Neural cell (in vitro differentiated cells): ENCODE measurements around the gene PHF24. TPM values are rescaled to one million over a fixed set of nuclear protein-coding genes. Genes with fewer than 3 reads are reported as not detected.

Source experiments
- H2AFZ ChIP-seq: fragments of 200-600, 300-800 bp; sonication (generic), shearing (Covaris generic); 2 replicates; pipeline ENCODE4 v1.6.0; 2014; ENCODE audit warnings: low read depth, mild to moderate bottlenecking, antibody characterized with exemption, low read length, moderate library complexity
- H3F3A ChIP-seq: fragments of 200-600 bp; shearing (Covaris generic); 2 replicates; pipeline ENCODE4 v1.6.1; 2016; ENCODE audit warnings: mild to moderate bottlenecking, moderate library complexity, mixed read lengths, antibody characterized with exemption, low read length; ENCODE audit not compliant: insufficient read depth, poor library complexity, severe bottlenecking
- H3K27ac ChIP-seq: fragments of 200-600, 300-800 bp; sonication (generic), shearing (Covaris generic); 2 replicates; pipeline ENCODE4 v1.5.1; 2014; ENCODE audit warnings: mild to moderate bottlenecking, low read length, moderate library complexity
- H3K27me3 ChIP-seq: fragments of 300-800, 200-600 bp; sonication (generic), shearing (Covaris generic); 2 replicates; pipeline ENCODE4 v1.6.0; 2014; ENCODE audit warnings: mild to moderate bottlenecking, low read depth, low read length, moderate library complexity; ENCODE audit not compliant: insufficient read depth
- H3K36me3 ChIP-seq: fragments of 300-800, 200-600 bp; sonication (generic), shearing (Covaris generic); 2 replicates; pipeline ENCODE4 v1.5.1; 2014; ENCODE audit warnings: mild to moderate bottlenecking, antibody characterized with exemption, low read length, moderate library complexity; ENCODE audit not compliant: insufficient read depth
- H3K4me2 ChIP-seq: fragments of 300-800, 200-600 bp; sonication (generic), shearing (Covaris generic); 2 replicates; pipeline ENCODE4 v1.6.0; 2014; ENCODE audit warnings: mild to moderate bottlenecking, low read length
- H3K4me3 ChIP-seq: fragments of 300-800, 200-600 bp; sonication (generic), shearing (Covaris generic); 2 replicates; pipeline ENCODE4 v1.5.1; 2014; ENCODE audit warnings: mild to moderate bottlenecking, low read length, moderate library complexity
- H3K79me2 ChIP-seq: fragments of 200-600 bp; shearing (Covaris generic); replicated peaks from 2 replicates; pipeline ENCODE4 v1.6.0; 2014; ENCODE audit warnings: mild to moderate bottlenecking, low read length, moderate library complexity; ENCODE audit not compliant: insufficient read depth
- H3K9ac ChIP-seq: fragments of 300-800, 200-600 bp; sonication (generic), shearing (Covaris generic); 2 replicates; pipeline ENCODE4 v1.6.1; 2016; ENCODE audit warnings: mild to moderate bottlenecking, low read length, mixed read lengths
- H3K9me2 ChIP-seq: fragments of 200-600 bp; shearing (Covaris generic); 2 replicates; pipeline ENCODE4 v1.6.1; 2016; ENCODE audit warnings: mild to moderate bottlenecking, low read length, mixed read lengths; ENCODE audit not compliant: insufficient read depth
- H3K9me3 ChIP-seq: fragments of 200-600, 300-800 bp; sonication (generic), shearing (Covaris generic); 2 replicates; pipeline ENCODE4 v1.6.1; 2016; ENCODE audit warnings: mild to moderate bottlenecking, mixed run types, low read length, moderate library complexity, mixed read lengths
- H4K20me1 ChIP-seq: fragments of 200-600 bp; shearing (Covaris generic); 2 replicates; pipeline ENCODE4 v1.6.1; 2016; ENCODE audit warnings: mild to moderate bottlenecking, mixed run types; ENCODE audit not compliant: insufficient read depth
- CTCF ChIP-seq: fragments of 450-650 bp; IDR thresholded peaks from 2 replicates; pipeline ENCODE4 v1.5.1; 2014; ENCODE audit warnings: antibody characterized with exemption, mild to moderate bottlenecking, moderate library complexity; ENCODE audit not compliant: poor library complexity, severe bottlenecking
- EP300 ChIP-seq: fragments of 450-650 bp; conservative IDR thresholded peaks from 2 replicates; pipeline ENCODE4 v1.6.1; 2014; ENCODE audit warnings: antibody characterized with exemption, mild to moderate bottlenecking, moderate library complexity; ENCODE audit not compliant: poor library complexity, severe bottlenecking
- EZH2 ChIP-seq: fragments of 200-600, 300-800 bp; shearing (Covaris generic), sonication (generic); IDR thresholded peaks from 2 replicates; pipeline ENCODE4 v1.6.1; 2014; ENCODE audit warnings: antibody characterized with exemption, low read length, borderline replicate concordance, mild to moderate bottlenecking; ENCODE audit not compliant: insufficient read depth, poor library complexity, severe bottlenecking
- MXI1 ChIP-seq: fragments of 450-650 bp; conservative IDR thresholded peaks from 2 replicates; pipeline ENCODE4 v1.6.1; 2014; ENCODE audit warnings: antibody characterized with exemption, mild to moderate bottlenecking; ENCODE audit not compliant: poor library complexity, severe bottlenecking
- POLR2AphosphoS5 ChIP-seq: IDR thresholded peaks from 2 replicates; pipeline ENCODE4 v1.6.1; 2012
- RAD21 ChIP-seq: fragments of 450-650 bp; conservative IDR thresholded peaks from 2 replicates; pipeline ENCODE4 v1.6.1; 2014; ENCODE audit warnings: antibody characterized with exemption, mild to moderate bottlenecking, moderate library complexity
- SMC3 ChIP-seq: fragments of 450-650 bp; conservative IDR thresholded peaks from 2 replicates; pipeline ENCODE4 v1.6.1; 2014; ENCODE audit warnings: antibody characterized with exemption, mild to moderate bottlenecking, moderate library complexity; ENCODE audit not compliant: poor library complexity
- TAF1 ChIP-seq: IDR thresholded peaks from 2 replicates; pipeline ENCODE4 v1.6.1; 2012; ENCODE audit warnings: low read depth
- polyA plus RNA-seq: library from polyadenylated mRNA; depleted of rRNA; stranded (reverse); fragments of >200 nt; gene quantifications from 2 replicates; pipeline ENCODE4 v1.2.3, GENCODE V29; 2014
- TF ChIP-seq, protein P1 (sequence below): IDR thresholded peaks from 2 replicates; pipeline ENCODE4 v1.6.1; 2012; ENCODE audit warnings: borderline replicate concordance

The PHF24 gene
- polyA plus RNA-seq, 1 donor from 2014 or later = 2.4 TPM

- Histone ChIP-seq H3K36me3 (peaks cover 8% of the 10 kb centered on the region), H3K27me3 (no peaks in the 10 kb centered on the region), H2AFZ (no peak overlapping the region), H3K4me3 (no peak overlapping the region), H3K4me2 (no peak overlapping the region), H3K9ac (no peak overlapping the region), H3K79me2 (no peaks in the 10 kb centered on the region), H3K27ac (no peak overlapping the region), H4K20me1 (no peaks in the 10 kb centered on the region), H3F3A (no peaks in the 10 kb centered on the region), H3K9me3 (no peaks in the 10 kb centered on the region), H3K9me2 (no peaks in the 10 kb centered on the region)
- TF ChIP-seq RAD21 (no peak), EP300 (no peak), MXI1 (no peak), POLR2AphosphoS5 (no peak), TAF1 (no peak), CTCF (no peak), EZH2 (no peak), SMC3 (no peak)
- TF ChIP-seq, protein P1, sequence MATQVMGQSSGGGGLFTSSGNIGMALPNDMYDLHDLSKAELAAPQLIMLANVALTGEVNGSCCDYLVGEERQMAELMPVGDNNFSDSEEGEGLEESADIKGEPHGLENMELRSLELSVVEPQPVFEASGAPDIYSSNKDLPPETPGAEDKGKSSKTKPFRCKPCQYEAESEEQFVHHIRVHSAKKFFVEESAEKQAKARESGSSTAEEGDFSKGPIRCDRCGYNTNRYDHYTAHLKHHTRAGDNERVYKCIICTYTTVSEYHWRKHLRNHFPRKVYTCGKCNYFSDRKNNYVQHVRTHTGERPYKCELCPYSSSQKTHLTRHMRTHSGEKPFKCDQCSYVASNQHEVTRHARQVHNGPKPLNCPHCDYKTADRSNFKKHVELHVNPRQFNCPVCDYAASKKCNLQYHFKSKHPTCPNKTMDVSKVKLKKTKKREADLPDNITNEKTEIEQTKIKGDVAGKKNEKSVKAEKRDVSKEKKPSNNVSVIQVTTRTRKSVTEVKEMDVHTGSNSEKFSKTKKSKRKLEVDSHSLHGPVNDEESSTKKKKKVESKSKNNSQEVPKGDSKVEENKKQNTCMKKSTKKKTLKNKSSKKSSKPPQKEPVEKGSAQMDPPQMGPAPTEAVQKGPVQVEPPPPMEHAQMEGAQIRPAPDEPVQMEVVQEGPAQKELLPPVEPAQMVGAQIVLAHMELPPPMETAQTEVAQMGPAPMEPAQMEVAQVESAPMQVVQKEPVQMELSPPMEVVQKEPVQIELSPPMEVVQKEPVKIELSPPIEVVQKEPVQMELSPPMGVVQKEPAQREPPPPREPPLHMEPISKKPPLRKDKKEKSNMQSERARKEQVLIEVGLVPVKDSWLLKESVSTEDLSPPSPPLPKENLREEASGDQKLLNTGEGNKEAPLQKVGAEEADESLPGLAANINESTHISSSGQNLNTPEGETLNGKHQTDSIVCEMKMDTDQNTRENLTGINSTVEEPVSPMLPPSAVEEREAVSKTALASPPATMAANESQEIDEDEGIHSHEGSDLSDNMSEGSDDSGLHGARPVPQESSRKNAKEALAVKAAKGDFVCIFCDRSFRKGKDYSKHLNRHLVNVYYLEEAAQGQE = no peak
Measured at GRCh38 chr9:35001285-35001677, 43.2 kb downstream of the PHF24 start.

- Histone ChIP-seq H3K79me2 (no peaks in the 10 kb centered on the region), H3K4me2 (no peak overlapping the region), H3K4me3 (no peak overlapping the region), H3K36me3 (peaks cover 4% of the 10 kb centered on the region), H3F3A (no peaks in the 10 kb centered on the region), H2AFZ (no peak overlapping the region), H3K9me2 (no peaks in the 10 kb centered on the region), H3K27ac (no peak overlapping the region), H4K20me1 (no peaks in the 10 kb centered on the region), H3K27me3 (no peaks in the 10 kb centered on the region), H3K9me3 (no peaks in the 10 kb centered on the region), H3K9ac (no peak overlapping the region)
- TF ChIP-seq SMC3 (no peak), EZH2 (no peak), MXI1 (no peak), CTCF (no peak)
Measured at GRCh38 chr9:35001803-35002502, 43.9 kb downstream of the PHF24 start.
